T-helper 2 cell treated with Interferon-gamma antibody and Interleukin-4, amounts not matched to agents 5 μg/mL and 100 μg/mL, for 36 hours (primary cell): ENCODE measurements around the gene BRMS1.
"Not testable (repeated sequence)": the region's sequence is repeated elsewhere in the genome, so short reads cannot be mapped to it uniquely, and the experiment has no call there.

Source experiments
- DNase-seq: peaks from one replicate; pipeline ENCODE4 v3.0.0; 2021; ENCODE audit warnings: low spot score
- H3K27ac Mint-ChIP-seq: one replicate; pipeline ENCODE4 v1.8.0; 2021; ENCODE audit warnings: mild to moderate bottlenecking, mixed read lengths
- H3K27me3 Mint-ChIP-seq: one replicate; pipeline ENCODE4 v1.8.0; 2021; ENCODE audit warnings: low read depth, mixed read lengths
- H3K36me3 Mint-ChIP-seq: one replicate; pipeline ENCODE4 v1.8.0; 2021; ENCODE audit warnings: low read depth, mixed read lengths
- H3K4me1 Mint-ChIP-seq: one replicate; pipeline ENCODE4 v1.8.0; 2021; ENCODE audit warnings: low read depth, mixed read lengths
- H3K4me3 Mint-ChIP-seq: one replicate; pipeline ENCODE4 v1.8.0; 2022; ENCODE audit warnings: mild to moderate bottlenecking, moderate library complexity, mixed read lengths
- H3K9me3 Mint-ChIP-seq: one replicate; pipeline ENCODE4 v1.8.0; 2021; ENCODE audit warnings: mixed read lengths

The BRMS1 gene

GRCh38 chr11:66327171-66328030, 17.5 kb downstream of the BRMS1 start:
- peaks cover 20% of the 10 kb centered on the region for H3K4me1 Mint-ChIP-seq
- no peaks in the 10 kb centered on the region for H3K36me3 Mint-ChIP-seq
- H3K27me3 Mint-ChIP-seq: no peaks in the 10 kb centered on the region
- peak overlapping the region; percentile 6 for H3K4me3 Mint-ChIP-seq
- H3K9me3 Mint-ChIP-seq: no peaks in the 10 kb centered on the region
- no peak for DNase-seq
- peak overlapping the region; percentile 62 for H3K27ac Mint-ChIP-seq

DNA sequence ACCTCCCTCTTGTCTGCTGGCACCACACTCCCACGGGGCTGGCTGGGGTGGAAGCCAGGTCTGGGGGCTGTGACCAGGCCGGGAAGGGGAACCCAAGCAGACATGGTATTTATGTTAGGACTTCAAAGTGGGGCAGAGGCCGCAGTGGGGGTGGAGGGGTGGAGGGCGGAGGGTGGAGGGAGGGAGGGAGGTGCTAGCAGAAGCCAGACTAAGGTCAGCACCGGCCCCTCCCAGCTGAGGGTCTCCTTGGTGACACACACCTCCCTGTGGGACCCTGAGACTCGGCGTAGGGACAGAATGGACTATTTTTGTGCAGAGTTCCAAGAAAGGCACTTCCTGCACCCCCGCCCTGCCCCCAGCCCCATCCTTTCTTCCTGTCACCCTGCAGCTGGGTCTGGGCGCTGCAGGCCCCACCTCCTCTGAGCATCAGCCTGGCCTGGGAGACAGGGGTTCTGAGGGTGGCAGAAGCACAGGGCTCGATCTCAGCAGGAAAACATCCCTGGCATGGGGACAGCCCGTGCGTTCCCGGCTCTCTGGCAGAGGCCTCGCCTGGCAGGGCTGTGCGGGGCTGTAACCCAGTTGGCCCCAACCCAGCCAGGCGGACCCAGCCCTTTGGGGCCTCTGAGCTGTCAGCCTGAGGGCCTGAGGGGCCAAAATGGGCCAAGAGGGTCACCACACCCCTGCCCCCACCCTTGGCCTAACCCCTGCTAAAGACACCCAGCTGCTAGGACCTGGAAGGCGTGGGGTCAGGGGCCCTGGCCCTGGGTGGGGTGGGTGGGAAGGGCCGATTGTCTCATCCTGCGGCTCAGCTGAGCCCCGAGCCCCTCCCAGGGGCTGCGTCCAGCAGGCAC, 18.4 kb downstream of the BRMS1 start:
- peak overlapping the region; percentile 70 for H3K27ac Mint-ChIP-seq
- no peaks in the 10 kb centered on the region for H3K36me3 Mint-ChIP-seq
- peaks cover 20% of the 10 kb centered on the region for H3K4me1 Mint-ChIP-seq
- no peaks in the 10 kb centered on the region for H3K9me3 Mint-ChIP-seq
- H3K27me3 Mint-ChIP-seq: no peaks in the 10 kb centered on the region
- H3K4me3 Mint-ChIP-seq: no peak overlapping the region
- no peak for DNase-seq

- Mint-ChIP-seq H3K36me3 (no peaks in the 10 kb centered on the region), H3K27me3 (peaks cover 1% of the 10 kb centered on the region), H3K27ac (no peak overlapping the region), H3K9me3 (peaks cover 2% of the 10 kb centered on the region), H3K4me3 (no peak overlapping the region), H3K4me1 (peaks cover 20% of the 10 kb centered on the region)
- DNase-seq: no peak
Measured at GRCh38 chr11:66325263-66325671, 19.6 kb downstream of the BRMS1 start.

- Mint-ChIP-seq H3K36me3 (no peaks in the 10 kb centered on the region), H3K27ac (no peak overlapping the region), H3K9me3 (peaks cover 8% of the 10 kb centered on the region), H3K4me3 (no peak overlapping the region), H3K27me3 (peaks cover 5% of the 10 kb centered on the region), H3K4me1 (peaks cover 20% of the 10 kb centered on the region)
- DNase-seq: no peak
Measured at GRCh38 chr11:66324664-66325063, 20.2 kb downstream of the BRMS1 start.

DNA sequence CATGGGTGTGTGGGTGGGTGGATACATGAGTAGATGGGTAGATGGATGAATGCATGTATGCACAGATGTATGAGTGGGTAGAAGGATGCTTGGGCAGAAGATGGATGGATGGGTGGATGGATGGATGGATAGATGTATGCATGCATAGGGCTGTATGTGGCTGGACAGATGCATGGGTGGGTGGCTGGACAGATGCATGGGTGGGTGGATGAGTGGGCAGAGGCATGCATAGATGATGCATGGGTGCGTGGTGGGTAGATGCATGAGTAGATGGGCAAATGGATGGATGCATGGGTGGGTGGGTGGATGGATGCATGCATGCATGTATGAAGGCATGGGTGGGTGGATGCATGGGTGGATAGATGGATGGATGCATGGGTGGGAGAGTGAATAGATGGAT, 21.2 kb downstream of the BRMS1 start:
- Mint-ChIP-seq H3K4me3 (no peak overlapping the region), H3K9me3 (peaks cover 8% of the 10 kb centered on the region), H3K27me3 (peaks cover 5% of the 10 kb centered on the region), H3K27ac (no peak overlapping the region), H3K4me1 (peaks cover 26% of the 10 kb centered on the region), H3K36me3 (no peaks in the 10 kb centered on the region)
- no peak for DNase-seq

DNA sequence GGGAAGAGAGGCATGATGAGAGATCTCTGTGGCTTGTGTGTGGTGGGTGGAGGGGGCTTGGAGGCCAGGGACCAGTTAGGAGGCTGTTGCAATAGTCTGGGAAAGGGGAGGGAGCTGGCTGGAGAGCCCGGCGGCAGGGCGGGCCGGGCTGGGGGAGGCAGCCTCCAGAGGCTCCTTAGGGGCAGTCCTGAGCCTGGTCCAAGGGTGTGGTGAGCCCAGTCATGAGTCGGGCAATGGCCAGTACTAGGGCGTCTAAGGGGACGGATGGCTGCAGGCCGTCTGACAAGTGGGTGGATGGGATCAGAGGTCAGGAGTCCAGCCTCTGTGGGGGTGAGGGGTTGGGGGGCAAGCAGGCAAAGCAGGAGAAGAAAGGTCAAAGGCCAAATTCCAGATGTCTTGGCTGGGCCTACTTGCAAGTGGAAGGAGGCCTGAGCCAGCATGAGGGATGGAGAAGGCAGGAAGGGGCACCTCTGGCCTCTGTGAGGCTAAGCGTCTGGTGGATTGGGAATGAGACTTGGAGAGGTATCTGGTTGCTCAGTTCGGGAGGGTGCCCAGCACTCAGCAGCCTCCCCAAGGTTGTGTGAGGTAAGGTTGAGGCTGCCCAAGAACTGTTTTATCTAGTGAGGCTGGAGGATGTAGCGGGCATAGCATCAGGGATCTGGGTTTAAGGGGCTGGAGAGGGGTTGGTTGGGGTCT, 22.0 kb downstream of the BRMS1 start:
- Mint-ChIP-seq H3K27me3 (peaks cover 5% of the 10 kb centered on the region), H3K36me3 (no peaks in the 10 kb centered on the region), H3K9me3 (peaks cover 8% of the 10 kb centered on the region), H3K27ac (no peak overlapping the region), H3K4me1 (peaks cover 26% of the 10 kb centered on the region), H3K4me3 (no peak overlapping the region)
- no peak for DNase-seq

DNA sequence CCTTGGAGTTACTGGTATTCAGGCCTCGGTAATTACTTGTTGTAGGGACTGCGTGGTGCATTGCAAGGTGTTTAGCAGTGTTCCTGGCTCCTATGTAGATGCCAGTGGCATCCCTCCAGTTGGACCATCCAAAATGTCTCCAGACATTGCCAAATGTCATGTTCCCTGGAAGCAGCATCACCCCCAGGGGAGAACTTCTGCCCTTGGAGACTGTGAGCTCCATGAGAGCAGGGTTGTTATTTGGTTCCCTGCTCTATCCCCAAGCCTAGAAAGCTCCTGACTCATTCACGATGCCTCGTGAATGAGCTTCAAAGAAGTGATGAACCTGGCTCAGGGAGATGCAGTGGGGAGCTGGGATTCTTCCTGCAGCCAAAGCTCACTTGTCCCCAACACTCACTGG, 23.3 kb downstream of the BRMS1 start:
- H3K27ac Mint-ChIP-seq: no peak overlapping the region

DNA sequence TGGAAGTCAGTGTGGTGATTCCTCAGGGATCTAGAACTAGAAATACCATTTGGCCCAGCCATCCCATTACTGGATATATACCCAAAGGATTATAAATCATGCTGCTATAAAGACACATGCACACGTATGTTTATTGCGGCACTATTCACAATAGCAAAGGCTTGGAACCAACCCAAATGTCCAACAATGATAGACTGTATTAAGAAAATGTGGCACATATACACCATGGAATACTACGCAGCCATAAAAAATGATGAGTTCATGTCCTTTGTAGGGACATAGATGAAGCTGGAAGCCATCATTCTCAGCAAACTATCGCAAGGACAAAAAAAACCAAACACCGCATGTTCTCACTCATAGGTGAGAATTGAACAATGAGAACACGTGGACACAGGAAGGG, 24.2 kb downstream of the BRMS1 start:
- H3K27me3 Mint-ChIP-seq, H3K27ac Mint-ChIP-seq, DNase-seq, H3K4me3 Mint-ChIP-seq, H3K36me3 Mint-ChIP-seq, H3K9me3 Mint-ChIP-seq: not testable (repeated sequence)
- peaks cover 20% of the 10 kb centered on the region for H3K4me1 Mint-ChIP-seq

More for the DNA sequence above, 23.3 kb downstream of the BRMS1 start:
- no peak for DNase-seq
- H3K4me3 Mint-ChIP-seq: no peak overlapping the region
- peaks cover 8% of the 10 kb centered on the region for H3K9me3 Mint-ChIP-seq
- peaks cover 5% of the 10 kb centered on the region for H3K27me3 Mint-ChIP-seq
- H3K4me1 Mint-ChIP-seq: peaks cover 25% of the 10 kb centered on the region
- no peaks in the 10 kb centered on the region for H3K36me3 Mint-ChIP-seq

DNA sequence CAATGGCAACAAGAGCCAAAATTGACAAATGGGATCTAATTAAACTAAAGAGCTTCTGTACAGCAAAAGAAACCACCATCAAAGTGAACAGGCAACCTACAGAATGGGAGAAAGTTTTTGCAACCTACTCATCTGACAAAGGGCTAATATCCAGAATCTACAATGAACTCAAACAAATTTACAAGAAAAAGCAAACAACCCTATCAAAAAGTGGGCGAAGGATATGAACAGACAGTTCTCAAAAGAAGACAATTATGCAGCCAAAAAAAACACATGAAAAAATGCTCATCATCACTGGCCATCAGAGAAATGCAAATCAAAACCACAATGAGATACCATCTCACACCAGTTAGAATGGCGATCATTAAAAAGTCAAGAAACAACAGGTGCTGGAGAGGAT, 24.6 kb downstream of the BRMS1 start:
- not testable (repeated sequence) for H3K36me3 Mint-ChIP-seq

DNA sequence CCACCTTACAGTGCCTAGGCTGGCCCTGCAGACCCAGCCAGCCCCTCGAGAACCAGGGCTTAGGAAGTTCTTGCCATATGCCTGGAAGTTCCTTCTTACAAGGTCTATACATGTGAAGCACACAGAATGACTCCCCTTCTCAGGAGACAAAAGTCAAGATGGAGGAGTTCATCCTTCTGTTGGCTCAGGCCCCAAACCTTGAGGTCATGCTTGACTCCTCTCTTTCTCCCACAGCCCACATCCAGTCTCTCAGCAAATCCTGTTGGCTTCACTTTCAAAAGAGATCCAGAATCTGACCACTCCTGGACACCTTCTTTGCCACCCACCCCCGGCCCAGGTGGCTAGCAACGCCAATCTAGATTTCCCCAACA, 26.3 kb downstream of the BRMS1 start:
- no peaks in the 10 kb centered on the region for H3K36me3 Mint-ChIP-seq
- H3K9me3 Mint-ChIP-seq: peaks cover 8% of the 10 kb centered on the region
- no peak for DNase-seq
- peak overlapping the region; percentile 22 for H3K27ac Mint-ChIP-seq
- peaks cover 25% of the 10 kb centered on the region for H3K4me1 Mint-ChIP-seq
- peaks cover 7% of the 10 kb centered on the region for H3K27me3 Mint-ChIP-seq
- H3K4me3 Mint-ChIP-seq: no peak overlapping the region

More for the DNA sequence above, 24.6 kb downstream of the BRMS1 start:
- H3K4me3 Mint-ChIP-seq, DNase-seq, H3K27ac Mint-ChIP-seq, H3K27me3 Mint-ChIP-seq, H3K9me3 Mint-ChIP-seq: not testable (repeated sequence)
- H3K4me1 Mint-ChIP-seq: peaks cover 19% of the 10 kb centered on the region

- Mint-ChIP-seq H3K36me3 (no peaks in the 10 kb centered on the region), H3K27me3 (peaks cover 7% of the 10 kb centered on the region), H3K4me3 (no peak overlapping the region), H3K9me3 (peaks cover 8% of the 10 kb centered on the region), H3K4me1 (peaks cover 25% of the 10 kb centered on the region), H3K27ac (peak overlapping the region; percentile 71)
- no peak for DNase-seq
Measured at GRCh38 chr11:66317723-66318599, 26.9 kb downstream of the BRMS1 start.

GRCh38 chr11:66317322-66317722, 27.6 kb downstream of the BRMS1 start:
- Mint-ChIP-seq H3K36me3 (no peaks in the 10 kb centered on the region), H3K27me3 (peaks cover 7% of the 10 kb centered on the region), H3K27ac (peak overlapping the region; percentile 71), H3K9me3 (peaks cover 8% of the 10 kb centered on the region), H3K4me3 (no peak overlapping the region), H3K4me1 (peaks cover 25% of the 10 kb centered on the region)
- DNase-seq: no peak

- Mint-ChIP-seq H3K9me3 (peaks cover 8% of the 10 kb centered on the region), H3K36me3 (no peaks in the 10 kb centered on the region), H3K27ac (peak within 1 kb of the TSS; percentile 71), H3K27me3 (peaks cover 7% of the 10 kb centered on the region), H3K4me1 (peaks cover 25% of the 10 kb centered on the region), H3K4me3 (no peak within 1 kb of the TSS)
- DNase-seq: no peak
Measured at GRCh38 chr11:66316849-66317251, 28.1 kb downstream of the BRMS1 start, which contains the start of gene CD248. TSS of gene CD248 (minus strand) at chr11:66317044. CDS start at chr11:66317027, 17 bp downstream.
